GM23338 (cell line): ENCODE measurements around the gene PLXNC1. TPM values are rescaled to one million over a fixed set of nuclear protein-coding genes. Genes with fewer than 3 reads are reported as not detected.

Experiments used
- ATAC-seq: fragments of 200-7000 bp; cut with Tn5 transposase; 3 replicates; pipeline ENCODE4 v1.9.1; 2020
- DNase-seq: peaks from one replicate; pipeline ENCODE4 v3.0.0-alpha.2; 2015; ENCODE audit warnings: low spot score
- H2AFZ ChIP-seq: fragments of 200-600 bp; sonication (generic); 2 replicates; pipeline ENCODE4 v1.8.0; 2016; ENCODE audit warnings: antibody characterized with exemption, mild to moderate bottlenecking, moderate library complexity
- H3F3A ChIP-seq: fragments of 200-600 bp; sonication (generic); replicated peaks from 2 replicates; pipeline ENCODE4 v1.8.0; 2017; ENCODE audit warnings: antibody characterized with exemption, mixed run types, low read depth
- H3K27ac ChIP-seq: fragments of 200-600 bp; sonication (generic); 2 replicates; pipeline ENCODE4 v1.6.1; 2016; ENCODE audit warnings: low read depth
- H3K27me3 ChIP-seq: fragments of 200-600 bp; sonication (generic); 2 replicates; pipeline ENCODE4 v1.8.0; 2016; ENCODE audit warnings: mild to moderate bottlenecking, mixed run types, moderate library complexity; ENCODE audit not compliant: insufficient read depth
- H3K36me3 ChIP-seq: fragments of 200-600 bp; sonication (generic); 2 replicates; pipeline ENCODE4 v1.8.0; 2016; ENCODE audit warnings: mild to moderate bottlenecking; ENCODE audit not compliant: insufficient read depth
- H3K4me1 ChIP-seq: fragments of 200-600 bp; sonication (generic); 2 replicates; pipeline ENCODE4 v1.8.0; 2016; ENCODE audit warnings: mild to moderate bottlenecking, moderate library complexity; ENCODE audit not compliant: insufficient read depth
- H3K4me2 ChIP-seq: fragments of 200-600 bp; sonication (generic); 2 replicates; pipeline ENCODE4 v1.7.1; 2017; ENCODE audit warnings: mixed run types
- H3K4me3 ChIP-seq: fragments of 200-600 bp; sonication (generic); 2 replicates; pipeline ENCODE4 v1.6.1; 2016; ENCODE audit warnings: mixed run types
- H3K79me2 ChIP-seq: fragments of 200-600 bp; sonication (generic); replicated peaks from 2 replicates; pipeline ENCODE4 v1.8.0; 2017; ENCODE audit warnings: mild to moderate bottlenecking; ENCODE audit not compliant: insufficient read depth
- H3K9me2 ChIP-seq: fragments of 200-600 bp; sonication (generic); 2 replicates; pipeline ENCODE4 v1.8.0; 2017; ENCODE audit not compliant: insufficient read depth
- H4K20me1 ChIP-seq: fragments of 200-600 bp; sonication (generic); replicated peaks from 2 replicates; pipeline ENCODE4 v1.8.0; 2017; ENCODE audit warnings: mild to moderate bottlenecking; ENCODE audit not compliant: insufficient read depth
- H3K27ac Mint-ChIP-seq: 2 replicates; pipeline ENCODE4 v1.8.0; 2020; ENCODE audit warnings: inconsistent platforms, mild to moderate bottlenecking, moderate library complexity, mixed read lengths
- H3K27me3 Mint-ChIP-seq: 3 replicates; pipeline ENCODE4 v1.8.0; 2022; ENCODE audit warnings: low read depth, mild to moderate bottlenecking, moderate library complexity, mixed read lengths, inconsistent platforms; ENCODE audit not compliant: insufficient read depth, poor library complexity
- H3K36me3 Mint-ChIP-seq: 3 replicates; pipeline ENCODE4 v1.8.0; 2021; ENCODE audit warnings: low read depth, mild to moderate bottlenecking, inconsistent platforms, moderate library complexity, mixed read lengths
- H3K4me1 Mint-ChIP-seq: 3 replicates; pipeline ENCODE4 v1.8.0; 2020; ENCODE audit warnings: mild to moderate bottlenecking, inconsistent platforms, mixed read lengths
- H3K4me3 Mint-ChIP-seq: 3 replicates; pipeline ENCODE4 v1.8.0; 2021; ENCODE audit warnings: moderate library complexity, mild to moderate bottlenecking, inconsistent platforms, mixed read lengths
- H3K9me3 Mint-ChIP-seq: 3 replicates; pipeline ENCODE4 v1.8.0; 2020; ENCODE audit warnings: moderate library complexity, mild to moderate bottlenecking, inconsistent platforms, mixed read lengths
- ETS1 ChIP-seq: IDR thresholded peaks from 2 replicates; pipeline ENCODE4 v1.6.1; 2016; ENCODE audit warnings: antibody characterized with exemption
- EZH2phosphoT487 ChIP-seq: fragments of 200-600 bp; sonication (generic); IDR thresholded peaks from one replicate; pipeline ENCODE4 v1.8.1; 2018; ENCODE audit warnings: antibody characterized with exemption; ENCODE audit not compliant: unreplicated experiment
- NANOG ChIP-seq: IDR thresholded peaks from 2 replicates; pipeline ENCODE4 v1.6.1; 2016; ENCODE audit warnings: antibody characterized with exemption, borderline replicate concordance
- POLR2AphosphoS5 ChIP-seq: IDR thresholded peaks from 2 replicates; pipeline ENCODE4 v1.6.1; 2016; ENCODE audit warnings: antibody characterized with exemption, low read depth
- REST ChIP-seq: IDR thresholded peaks from one replicate; pipeline ENCODE4 v1.6.1; 2018; ENCODE audit warnings: antibody characterized with exemption; ENCODE audit not compliant: unreplicated experiment
- STAT1 ChIP-seq: IDR thresholded peaks from one replicate; pipeline ENCODE4 v1.6.1; 2016; ENCODE audit warnings: antibody characterized with exemption; ENCODE audit not compliant: unreplicated experiment
- ZNF114 ChIP-seq: fragments of 250-450 bp; sonication (Bioruptor Pico); IDR thresholded peaks from 2 replicates; pipeline ENCODE4 v1.5.0; 2020; ENCODE audit warnings: mild to moderate bottlenecking, moderate library complexity
- polyA plus RNA-seq: library from polyadenylated mRNA; unstranded; fragments of >200 nt; fragmentation: Nextera tagmentation; extraction: Ambion mirVana; gene quantifications from 2 replicates; pipeline ENCODE4 v1.2.1, GENCODE V29; 2016
- total RNA-seq: library from RNA; depleted of rRNA; stranded (reverse); fragments of >200 nt; shearing (Covaris generic); gene quantifications from 2 replicates; pipeline ENCODE4 v1.2.3, GENCODE V29; 2014
- TF ChIP-seq, protein P1 (sequence below): fragments of 250-450 bp; sonication (Bioruptor Pico); IDR thresholded peaks from 2 replicates; pipeline ENCODE4 v1.5.0; 2020; ENCODE audit warnings: mild to moderate bottlenecking, moderate library complexity

Gene PLXNC1
- total and polyA plus RNA-seq, 2 experiments from 2014 or later, result 1.9 to 6.5 TPM

GRCh38 chr12:94099191-94099590 is 49.2 kb upstream of the PLXNC1 start (continued):
- TF ChIP-seq ETS1 (no peak), EZH2phosphoT487 (no peak), STAT1 (no peak)

DNA sequence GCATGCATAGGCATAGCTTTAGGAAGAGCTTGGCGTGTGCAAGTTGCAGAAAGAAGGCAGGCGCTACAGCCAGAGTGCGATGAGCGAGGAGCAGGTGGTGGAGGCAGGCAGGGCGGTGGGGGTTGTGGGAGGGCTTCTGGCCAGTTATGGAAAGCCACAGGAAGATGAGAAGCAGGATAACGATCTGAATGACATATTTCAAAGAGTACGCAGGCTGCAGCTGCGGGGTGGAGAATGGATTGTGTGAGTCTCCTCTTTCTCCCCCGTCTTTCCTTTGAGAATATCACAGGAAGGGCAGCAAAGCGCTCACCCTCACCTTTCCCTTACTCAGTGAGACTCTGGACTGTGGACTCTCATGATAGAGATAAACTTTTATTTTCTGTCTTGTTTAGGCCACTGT is 48.7 kb upstream of the PLXNC1 start:
- H3K27me3 Mint-ChIP-seq, result peaks cover 21% of the 10 kb centered on the region

More for the DNA sequence above, 48.7 kb upstream of the PLXNC1 start:
- Mint-ChIP-seq H3K27ac (no peak overlapping the region), H3K4me3 (no peak overlapping the region), H3K9me3 (no peaks in the 10 kb centered on the region), H3K4me1 (peaks cover 10% of the 10 kb centered on the region), H3K36me3 (no peaks in the 10 kb centered on the region)
- Histone ChIP-seq H3K4me1 (no peaks in the 10 kb centered on the region), H3K9me2 (no peaks in the 10 kb centered on the region), H2AFZ (no peak overlapping the region), H3K4me2 (no peak overlapping the region), H3K36me3 (no peaks in the 10 kb centered on the region), H3F3A (no peaks in the 10 kb centered on the region), H3K4me3 (no peak overlapping the region), H4K20me1 (no peaks in the 10 kb centered on the region), H3K27me3 (peaks cover 17% of the 10 kb centered on the region), H3K79me2 (no peaks in the 10 kb centered on the region), H3K27ac (no peak overlapping the region)
- TF ChIP-seq POLR2AphosphoS5 (no peak), STAT1 (no peak), ZNF114 (CRISPR knock-in tag) (no peak), NANOG (no peak), REST (no peak), EZH2phosphoT487 (no peak)
- TF ChIP-seq, protein P1, sequence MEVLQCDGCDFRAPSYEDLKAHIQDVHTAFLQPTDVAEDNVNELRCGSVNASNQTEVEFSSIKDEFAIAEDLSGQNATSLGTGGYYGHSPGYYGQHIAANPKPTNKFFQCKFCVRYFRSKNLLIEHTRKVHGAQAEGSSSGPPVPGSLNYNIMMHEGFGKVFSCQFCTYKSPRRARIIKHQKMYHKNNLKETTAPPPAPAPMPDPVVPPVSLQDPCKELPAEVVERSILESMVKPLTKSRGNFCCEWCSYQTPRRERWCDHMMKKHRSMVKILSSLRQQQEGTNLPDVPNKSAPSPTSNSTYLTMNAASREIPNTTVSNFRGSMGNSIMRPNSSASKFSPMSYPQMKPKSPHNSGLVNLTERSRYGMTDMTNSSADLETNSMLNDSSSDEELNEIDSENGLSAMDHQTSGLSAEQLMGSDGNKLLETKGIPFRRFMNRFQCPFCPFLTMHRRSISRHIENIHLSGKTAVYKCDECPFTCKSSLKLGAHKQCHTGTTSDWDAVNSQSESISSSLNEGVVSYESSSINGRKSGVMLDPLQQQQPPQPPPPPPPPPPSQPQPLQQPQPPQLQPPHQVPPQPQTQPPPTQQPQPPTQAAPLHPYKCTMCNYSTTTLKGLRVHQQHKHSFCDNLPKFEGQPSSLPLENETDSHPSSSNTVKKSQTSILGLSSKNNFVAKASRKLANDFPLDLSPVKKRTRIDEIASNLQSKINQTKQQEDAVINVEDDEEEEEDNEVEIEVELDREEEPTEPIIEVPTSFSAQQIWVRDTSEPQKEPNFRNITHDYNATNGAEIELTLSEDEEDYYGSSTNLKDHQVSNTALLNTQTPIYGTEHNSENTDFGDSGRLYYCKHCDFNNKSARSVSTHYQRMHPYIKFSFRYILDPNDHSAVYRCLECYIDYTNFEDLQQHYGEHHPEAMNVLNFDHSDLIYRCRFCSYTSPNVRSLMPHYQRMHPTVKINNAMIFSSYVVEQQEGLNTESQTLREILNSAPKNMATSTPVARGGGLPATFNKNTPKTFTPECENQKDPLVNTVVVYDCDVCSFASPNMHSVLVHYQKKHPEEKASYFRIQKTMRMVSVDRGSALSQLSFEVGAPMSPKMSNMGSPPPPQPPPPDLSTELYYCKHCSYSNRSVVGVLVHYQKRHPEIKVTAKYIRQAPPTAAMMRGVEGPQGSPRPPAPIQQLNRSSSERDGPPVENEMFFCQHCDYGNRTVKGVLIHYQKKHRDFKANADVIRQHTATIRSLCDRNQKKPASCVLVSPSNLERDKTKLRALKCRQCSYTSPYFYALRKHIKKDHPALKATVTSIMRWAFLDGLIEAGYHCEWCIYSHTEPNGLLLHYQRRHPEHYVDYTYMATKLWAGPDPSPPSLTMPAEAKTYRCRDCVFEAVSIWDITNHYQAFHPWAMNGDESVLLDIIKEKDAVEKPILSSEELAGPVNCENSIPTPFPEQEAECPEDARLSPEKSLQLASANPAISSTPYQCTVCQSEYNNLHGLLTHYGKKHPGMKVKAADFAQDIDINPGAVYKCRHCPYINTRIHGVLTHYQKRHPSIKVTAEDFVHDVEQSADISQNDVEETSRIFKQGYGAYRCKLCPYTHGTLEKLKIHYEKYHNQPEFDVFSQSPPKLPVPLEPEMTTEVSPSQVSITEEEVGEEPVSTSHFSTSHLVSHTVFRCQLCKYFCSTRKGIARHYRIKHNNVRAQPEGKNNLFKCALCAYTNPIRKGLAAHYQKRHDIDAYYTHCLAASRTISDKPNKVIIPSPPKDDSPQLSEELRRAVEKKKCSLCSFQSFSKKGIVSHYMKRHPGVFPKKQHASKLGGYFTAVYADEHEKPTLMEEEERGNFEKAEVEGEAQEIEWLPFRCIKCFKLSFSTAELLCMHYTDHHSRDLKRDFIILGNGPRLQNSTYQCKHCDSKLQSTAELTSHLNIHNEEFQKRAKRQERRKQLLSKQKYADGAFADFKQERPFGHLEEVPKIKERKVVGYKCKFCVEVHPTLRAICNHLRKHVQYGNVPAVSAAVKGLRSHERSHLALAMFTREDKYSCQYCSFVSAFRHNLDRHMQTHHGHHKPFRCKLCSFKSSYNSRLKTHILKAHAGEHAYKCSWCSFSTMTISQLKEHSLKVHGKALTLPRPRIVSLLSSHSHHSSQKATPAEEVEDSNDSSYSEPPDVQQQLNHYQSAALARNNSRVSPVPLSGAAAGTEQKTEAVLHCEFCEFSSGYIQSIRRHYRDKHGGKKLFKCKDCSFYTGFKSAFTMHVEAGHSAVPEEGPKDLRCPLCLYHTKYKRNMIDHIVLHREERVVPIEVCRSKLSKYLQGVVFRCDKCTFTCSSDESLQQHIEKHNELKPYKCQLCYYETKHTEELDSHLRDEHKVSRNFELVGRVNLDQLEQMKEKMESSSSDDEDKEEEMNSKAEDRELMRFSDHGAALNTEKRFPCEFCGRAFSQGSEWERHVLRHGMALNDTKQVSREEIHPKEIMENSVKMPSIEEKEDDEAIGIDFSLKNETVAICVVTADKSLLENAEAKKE (CRISPR knock-in tag), result no peak
- ATAC-seq (no peak), DNase-seq (no peak)
